ENCODE measurements around the gene SORCS1.

SORCS1 gene

GRCh38 chr10:106799776-106800175, 364.7 kb downstream of the SORCS1 start:
- no peaks in the 10 kb centered on the region for H4K20me1 ChIP-seq (ENCODE audit: control insufficient read depth, insufficient read depth, low read depth, low read length)
- no peaks in the 10 kb centered on the region for H3K27me3 ChIP-seq (ENCODE audit: control insufficient read depth, low read length)
- H3K9me2 ChIP-seq (replicated peaks; ENCODE audit: control insufficient read depth, low read length) = no peaks in the 10 kb centered on the region
- no peak overlapping the region for H3K4me2 ChIP-seq (ENCODE audit: low read length)
- H3F3A ChIP-seq (ENCODE audit: control insufficient read depth, insufficient read depth) = no peaks in the 10 kb centered on the region
- H3K4me3 ChIP-seq (ENCODE audit: low read length) = no peak overlapping the region
- no peaks in the 10 kb centered on the region for H3K79me2 ChIP-seq (ENCODE audit: control insufficient read depth, low read length)
- TF ChIP-seq CTCF (IDR thresholded peaks at IDR 0.05; ENCODE audit: low read depth, low read length, poor library complexity, severe bottlenecking) (no peak), EZH2phosphoT487 (IDR thresholded peaks at IDR 0.05; ENCODE audit: borderline replicate concordance, low read length) (no peak)
- no peaks in the 10 kb centered on the region; the same call in 1 of the 2 replicates for H3K9me3 ChIP-seq (ENCODE audit: control insufficient read depth, insufficient read depth, low read length)
- H3K27ac ChIP-seq (ENCODE audit: low read depth, low read length) = no peak overlapping the region
- no peaks in the 10 kb centered on the region for H3K36me3 ChIP-seq (ENCODE audit: control insufficient read depth, low read length)
- H3K4me1 ChIP-seq (ENCODE audit: control insufficient read depth, low read length) = no peaks in the 10 kb centered on the region

GRCh38 chr10:106795619-106796018, 368.9 kb downstream of the SORCS1 start:
- no peak overlapping the region for H3K4me2 ChIP-seq (ENCODE audit: low read length)

GRCh38 chr10:106793617-106794016, 370.9 kb downstream of the SORCS1 start:
- Histone ChIP-seq H3K27ac (ENCODE audit: low read depth, low read length) (no peak overlapping the region), H3K4me1 (ENCODE audit: control insufficient read depth, low read length) (no peaks in the 10 kb centered on the region), H3F3A (ENCODE audit: control insufficient read depth, insufficient read depth) (no peaks in the 10 kb centered on the region), H3K9me3 (ENCODE audit: control insufficient read depth, insufficient read depth, low read length) (no peaks in the 10 kb centered on the region), H3K4me2 (ENCODE audit: low read length) (no peak overlapping the region), H3K36me3 (ENCODE audit: control insufficient read depth, low read length) (no peaks in the 10 kb centered on the region), H3K27me3 (ENCODE audit: control insufficient read depth, low read length) (no peaks in the 10 kb centered on the region), H3K9me2 (replicated peaks; ENCODE audit: control insufficient read depth, low read length) (no peaks in the 10 kb centered on the region), H4K20me1 (ENCODE audit: control insufficient read depth, insufficient read depth, low read depth, low read length) (no peaks in the 10 kb centered on the region), H3K4me3 (ENCODE audit: low read length) (no peak overlapping the region), H3K79me2 (ENCODE audit: control insufficient read depth, low read length) (no peaks in the 10 kb centered on the region)
- no peak for TF ChIP-seq EZH2phosphoT487 (IDR thresholded peaks at IDR 0.05; ENCODE audit: borderline replicate concordance, low read length)
- TF ChIP-seq CTCF (IDR thresholded peaks at IDR 0.05; ENCODE audit: low read depth, low read length, poor library complexity, severe bottlenecking) = no peak

More at GRCh38 chr10:106795619-106796018, 368.9 kb downstream of the SORCS1 start:
- no peaks in the 10 kb centered on the region for H4K20me1 ChIP-seq (ENCODE audit: control insufficient read depth, insufficient read depth, low read depth, low read length)
- H3K27me3 ChIP-seq (ENCODE audit: control insufficient read depth, low read length) = no peaks in the 10 kb centered on the region
- no peak overlapping the region for H3K4me3 ChIP-seq (ENCODE audit: low read length)
- H3K9me2 ChIP-seq (replicated peaks; ENCODE audit: control insufficient read depth, low read length) = no peaks in the 10 kb centered on the region
- H3K79me2 ChIP-seq (ENCODE audit: control insufficient read depth, low read length) = no peaks in the 10 kb centered on the region
- no peaks in the 10 kb centered on the region for H3F3A ChIP-seq (ENCODE audit: control insufficient read depth, insufficient read depth)
- no peak overlapping the region for H3K27ac ChIP-seq (ENCODE audit: low read depth, low read length)
- H3K4me1 ChIP-seq (ENCODE audit: control insufficient read depth, low read length) = no peaks in the 10 kb centered on the region
- TF ChIP-seq EZH2phosphoT487 (IDR thresholded peaks at IDR 0.05; ENCODE audit: borderline replicate concordance, low read length) (no peak), CTCF (IDR thresholded peaks at IDR 0.05; ENCODE audit: low read depth, low read length, poor library complexity, severe bottlenecking) (peak; percentile 33)
- no peaks in the 10 kb centered on the region for H3K36me3 ChIP-seq (ENCODE audit: control insufficient read depth, low read length)
- no peaks in the 10 kb centered on the region for H3K9me3 ChIP-seq (ENCODE audit: control insufficient read depth, insufficient read depth, low read length)
